GM23338 (cell line): ENCODE results near the gene SNX8. TPM values are rescaled to one million over a fixed set of nuclear protein-coding genes. Genes with fewer than 3 reads are reported as not detected.

Experiments
- CTCF ChIP-seq, 2 experiments: fragments of 200-600 bp in 1 of 2; sonication (generic) in 1 of 2; conservative IDR thresholded peaks; 2 replicates each; pipeline versions ENCODE4 v1.5.1 to v1.6.1; 2016 to 2017; ENCODE audit warnings: antibody characterized with exemption in 2 of 2, low read depth in 2 of 2, mild to moderate bottlenecking in 2 of 2, moderate library complexity in 1 of 2
- ETS1 ChIP-seq: IDR thresholded peaks from 2 replicates; pipeline ENCODE4 v1.6.1; 2016; ENCODE audit warnings: antibody characterized with exemption
- EZH2 ChIP-seq: fragments of 200-600 bp; sonication (generic); IDR thresholded peaks from one replicate; pipeline ENCODE4 v1.8.0; 2017; ENCODE audit warnings: antibody characterized with exemption, mild to moderate bottlenecking, low read depth; ENCODE audit not compliant: unreplicated experiment
- ZNF114 ChIP-seq: fragments of 250-450 bp; sonication (Bioruptor Pico); IDR thresholded peaks from 2 replicates; pipeline ENCODE4 v1.5.0; 2020; ENCODE audit warnings: mild to moderate bottlenecking, moderate library complexity
- ZNF331 ChIP-seq: fragments of 250-450 bp; sonication (Bioruptor Pico); IDR thresholded peaks from 2 replicates; pipeline ENCODE4 v1.5.0; 2020; ENCODE audit warnings: low read depth, mild to moderate bottlenecking, moderate library complexity
- ZNF462 ChIP-seq: fragments of 250-450 bp; sonication (Bioruptor Pico); IDR thresholded peaks from 2 replicates; pipeline ENCODE4 v1.5.0; 2020; ENCODE audit warnings: mild to moderate bottlenecking, moderate library complexity
- polyA plus RNA-seq: library from polyadenylated mRNA; unstranded; fragments of >200 nt; fragmentation: Nextera tagmentation; extraction: Ambion mirVana; gene quantifications from 2 replicates; pipeline ENCODE4 v1.2.1, GENCODE V29; 2016
- total RNA-seq: library from RNA; depleted of rRNA; stranded (reverse); fragments of >200 nt; shearing (Covaris generic); gene quantifications from 2 replicates; pipeline ENCODE4 v1.2.3, GENCODE V29; 2014

The SNX8 gene
- total and polyA plus RNA-seq, 2 experiments from 2014 or later, result 44.3 to 50.9 TPM

- TF ChIP-seq ZNF462 (no peak), CTCF (conservative IDR thresholded peaks at IDR 0.05; ENCODE audit: low read depth in 2 of 2) (no peak), ZNF331 (CRISPR knock-in tag) (no peak), ETS1 (no peak), ZNF114 (no peak), EZH2 (no peak)
Observed at GRCh38 chr7:2248984-2249694, 65.1 kb downstream of the SNX8 start (continued).
